ENCODE results near the gene BIK.

BIK gene

GRCh38 chr22:43164636-43165035, 54.1 kb downstream of the BIK start:
- no peak for FAIRE-seq

- no peak for FAIRE-seq
Measured at GRCh38 chr22:43166132-43166930, 55.8 kb downstream of the BIK start.

- no peak for FAIRE-seq
Measured at GRCh38 chr22:43167001-43167589, 56.5 kb downstream of the BIK start.

GRCh38 chr22:43168471-43169309, 58.1 kb downstream of the BIK start:
- FAIRE-seq = no peak

- no peak for FAIRE-seq
Measured at GRCh38 chr22:43169310-43170130, 59.0 kb downstream of the BIK start.

GRCh38 chr22:43170131-43170480, 59.6 kb downstream of the BIK start:
- FAIRE-seq = no peak

- FAIRE-seq = no peak
Measured at GRCh38 chr22:43171019-43171491, 60.5 kb downstream of the BIK start.

GRCh38 chr22:43171607-43172006, 61.1 kb downstream of the BIK start:
- FAIRE-seq = no peak

GRCh38 chr22:43172191-43172590, 61.6 kb downstream of the BIK start:
- FAIRE-seq = no peak

GRCh38 chr22:43173566-43173965, 63.0 kb downstream of the BIK start:
- FAIRE-seq = no peak

- FAIRE-seq = no peak
Measured at GRCh38 chr22:43173976-43174720, 63.6 kb downstream of the BIK start.

- FAIRE-seq = no peak
Measured at GRCh38 chr22:43174941-43175531, 64.5 kb downstream of the BIK start.

GRCh38 chr22:43176090-43176489, 65.5 kb downstream of the BIK start:
- FAIRE-seq = no peak

GRCh38 chr22:43177479-43177878, 66.9 kb downstream of the BIK start:
- no peak for FAIRE-seq
